Natural killer cell treated with Interleukin-12 subunit alpha and Interleukin-12 subunit beta and Interleukin-15 and Interleukin-18, amount 100 ng/mL, for 72 hours (primary cell): ENCODE results near the gene RUSF1. TPM values are rescaled to one million over a fixed set of nuclear protein-coding genes. Genes with fewer than 3 reads are reported as not detected.
"Not testable (repeated sequence)": the region's sequence is repeated elsewhere in the genome, so short reads cannot be mapped to it uniquely, and the experiment has no call there.

ENCODE experiments used
- ATAC-seq, 2 donors: fragments of 150-1000 bp; cut with Tn5 transposase in 1 of 2; sonication (Bioruptor Pico), chemical (Tn5 transposase) in 1 of 2; 2 replicates each; pipeline ENCODE4 v1.10.0; 2021
- DNase-seq: peaks from one replicate; pipeline ENCODE4 v3.0.0; 2022; ENCODE audit warnings: low spot score
- H3K27ac Mint-ChIP-seq, 2 donors: 1 replicate in 1 of 2; 2 replicates in 1 of 2; pipeline ENCODE4 v1.8.0; 2022; ENCODE audit warnings: mixed read lengths in 2 of 2, mild to moderate bottlenecking in 1 of 2, moderate library complexity in 1 of 2
- H3K27me3 Mint-ChIP-seq, 2 donors: 1 replicate in 1 of 2; 2 replicates in 1 of 2; pipeline ENCODE4 v1.8.0; 2022; ENCODE audit warnings: mixed read lengths in 2 of 2
- H3K36me3 Mint-ChIP-seq: one replicate; pipeline ENCODE4 v1.8.0; 2022; ENCODE audit warnings: mixed read lengths
- H3K4me1 Mint-ChIP-seq, 2 donors: 1 replicate in 1 of 2; 2 replicates in 1 of 2; pipeline ENCODE4 v1.8.0; 2022; ENCODE audit warnings: low read depth in 2 of 2, mixed read lengths in 2 of 2, mild to moderate bottlenecking in 1 of 2
- H3K4me3 Mint-ChIP-seq: one replicate; pipeline ENCODE4 v1.8.0; 2022; ENCODE audit warnings: mixed read lengths
- H3K9me3 Mint-ChIP-seq: 2 replicates; pipeline ENCODE4 v1.8.0; 2022; ENCODE audit warnings: mixed read lengths
- total RNA-seq, 2 donors: library from RNA; stranded (reverse); gene quantifications; one replicate each; pipeline ENCODE4 v1.2.3, GENCODE V29; 2022

RUSF1 gene
- total RNA-seq, 2 donors from 2014 or later, result 42.1 to 48.5 TPM

GRCh38 chr16:31487720-31488467, 20.3 kb downstream of the RUSF1 start:
- ATAC-seq, result peak; percentile 81 to 84
- Mint-ChIP-seq H3K4me3 (peak overlapping the region; percentile 82), H3K36me3 (no peaks in the 10 kb centered on the region), H3K9me3 (no peaks in the 10 kb centered on the region), H3K4me1 (peaks cover 0 to 9% of the 10 kb centered on the region in 2 donors), H3K27ac (no peak overlapping the region), H3K27me3 (peaks cover 0 to 7% of the 10 kb centered on the region in 2 donors)
- no peak for DNase-seq

GRCh38 chr16:31487071-31487719, 21.0 kb downstream of the RUSF1 start:
- ATAC-seq (peak in 1 of 2 donors; percentile 1), DNase-seq (no peak)
- no peak overlapping the region for H3K27ac Mint-ChIP-seq
- no peaks in the 10 kb centered on the region for H3K36me3 Mint-ChIP-seq
- H3K27me3 Mint-ChIP-seq, result peaks cover 0 to 7% of the 10 kb centered on the region in 2 donors
- no peaks in the 10 kb centered on the region for H3K9me3 Mint-ChIP-seq
- peak overlapping the region; percentile 82 for H3K4me3 Mint-ChIP-seq
- H3K4me1 Mint-ChIP-seq, result peaks cover 0 to 9% of the 10 kb centered on the region in 2 donors

- Mint-ChIP-seq H3K27me3 (peaks cover 0 to 7% of the 10 kb centered on the region in 2 donors), H3K27ac (no peak overlapping the region), H3K4me3 (no peak overlapping the region), H3K9me3 (no peaks in the 10 kb centered on the region), H3K36me3 (no peaks in the 10 kb centered on the region), H3K4me1 (peaks cover 0 to 8% of the 10 kb centered on the region in 2 donors)
- ATAC-seq (no peak), DNase-seq (no peak)
Observed at GRCh38 chr16:31486045-31486444, 22.1 kb downstream of the RUSF1 start.

- Mint-ChIP-seq H3K4me3 (no peak overlapping the region), H3K36me3 (no peaks in the 10 kb centered on the region), H3K27me3 (peaks cover 0 to 7% of the 10 kb centered on the region in 2 donors), H3K9me3 (no peaks in the 10 kb centered on the region), H3K27ac (no peak overlapping the region), H3K4me1 (peaks cover 0 to 7% of the 10 kb centered on the region in 2 donors)
- DNase-seq, result no peak
- no peak for ATAC-seq
Observed at GRCh38 chr16:31485571-31485970, 22.6 kb downstream of the RUSF1 start.

- Mint-ChIP-seq H3K36me3 (no peaks in the 10 kb centered on the region), H3K9me3 (no peaks in the 10 kb centered on the region), H3K4me1 (peaks cover 0 to 6% of the 10 kb centered on the region in 2 donors), H3K27me3 (peaks cover 0 to 7% of the 10 kb centered on the region in 2 donors), H3K27ac (no peak overlapping the region), H3K4me3 (no peak overlapping the region)
- ATAC-seq (no peak), DNase-seq (no peak)
Observed at GRCh38 chr16:31484491-31485171, 23.6 kb downstream of the RUSF1 start.

GRCh38 chr16:31484048-31484447, 24.1 kb downstream of the RUSF1 start:
- H3K4me1 Mint-ChIP-seq, ATAC-seq, H3K9me3 Mint-ChIP-seq, H3K36me3 Mint-ChIP-seq, H3K27me3 Mint-ChIP-seq, DNase-seq, H3K4me3 Mint-ChIP-seq, H3K27ac Mint-ChIP-seq: not testable (repeated sequence)

- Mint-ChIP-seq H3K27me3 (peaks cover 0 to 7% of the 10 kb centered on the region in 2 donors), H3K27ac (peak within 1 kb of the TSS in 1 of 2 donors; percentile 3), H3K9me3 (no peaks in the 10 kb centered on the region), H3K4me1 (peaks cover 0 to 5% of the 10 kb centered on the region in 2 donors), H3K36me3 (no peaks in the 10 kb centered on the region), H3K4me3 (no peak within 1 kb of the TSS)
- DNase-seq, result no peak
- no peak for ATAC-seq
Observed at GRCh38 chr16:31483081-31483480, 25.1 kb downstream of the RUSF1 start, which contains the start of gene SLC5A2. Gene SLC5A2, plus strand, starts transcription at chr16:31483123. Its CDS starts 14 bp downstream, at chr16:31483137.

GRCh38 chr16:31480851-31481536, 27.2 kb downstream of the RUSF1 start:
- DNase-seq (no peak), ATAC-seq (no peak)
- H3K27me3 Mint-ChIP-seq, result peaks cover 0 to 4% of the 10 kb centered on the region in 2 donors
- H3K9me3 Mint-ChIP-seq, result no peaks in the 10 kb centered on the region
- H3K36me3 Mint-ChIP-seq, result no peaks in the 10 kb centered on the region
- H3K4me3 Mint-ChIP-seq, result no peak overlapping the region
- peaks cover 10 to 19% of the 10 kb centered on the region in 2 donors for H3K4me1 Mint-ChIP-seq
- no peak overlapping the region for H3K27ac Mint-ChIP-seq

GRCh38 chr16:31479751-31480150, 28.4 kb downstream of the RUSF1 start:
- no peak overlapping the region for H3K4me3 Mint-ChIP-seq
- no peaks in the 10 kb centered on the region for H3K9me3 Mint-ChIP-seq
- DNase-seq (no peak), ATAC-seq (no peak)
- H3K27ac Mint-ChIP-seq, result no peak overlapping the region
- H3K36me3 Mint-ChIP-seq, result no peaks in the 10 kb centered on the region
- H3K27me3 Mint-ChIP-seq, result no peaks in the 10 kb centered on the region
- peaks cover 11 to 19% of the 10 kb centered on the region in 2 donors for H3K4me1 Mint-ChIP-seq

GRCh38 chr16:31478956-31479355, 29.2 kb downstream of the RUSF1 start:
- no peak overlapping the region for H3K27ac Mint-ChIP-seq
- no peak for DNase-seq
- H3K9me3 Mint-ChIP-seq, result no peaks in the 10 kb centered on the region
- ATAC-seq, result no peak
- no peaks in the 10 kb centered on the region for H3K27me3 Mint-ChIP-seq
- H3K4me1 Mint-ChIP-seq, result peaks cover 11 to 19% of the 10 kb centered on the region in 2 donors
- no peak overlapping the region for H3K4me3 Mint-ChIP-seq
- no peaks in the 10 kb centered on the region for H3K36me3 Mint-ChIP-seq

- DNase-seq (no peak), ATAC-seq (peak; percentile 39 to 62)
- Mint-ChIP-seq H3K9me3 (no peaks in the 10 kb centered on the region), H3K36me3 (no peaks in the 10 kb centered on the region), H3K4me1 (peaks cover 19 to 22% of the 10 kb centered on the region in 2 donors), H3K4me3 (peak overlapping the region; percentile 78), H3K27me3 (peaks cover 0 to 3% of the 10 kb centered on the region in 2 donors), H3K27ac (peak overlapping the region; percentile 9 to 44)
Observed at GRCh38 chr16:31477220-31478216, 30.7 kb downstream of the RUSF1 start.

GRCh38 chr16:31476303-31477219, 31.6 kb downstream of the RUSF1 start:
- peak; percentile 93 to 94 for ATAC-seq
- H3K27ac Mint-ChIP-seq, result no peak overlapping the region
- peaks cover 24% of the 10 kb centered on the region in 2 donors for H3K4me1 Mint-ChIP-seq
- DNase-seq, result peak; percentile 81
- peaks cover 0 to 5% of the 10 kb centered on the region in 2 donors for H3K27me3 Mint-ChIP-seq
- H3K9me3 Mint-ChIP-seq, result no peaks in the 10 kb centered on the region
- H3K36me3 Mint-ChIP-seq, result no peaks in the 10 kb centered on the region
- H3K4me3 Mint-ChIP-seq, result peak overlapping the region; percentile 78
